ENCODE results near the gene CLCN3.

CLCN3 gene

DNA sequence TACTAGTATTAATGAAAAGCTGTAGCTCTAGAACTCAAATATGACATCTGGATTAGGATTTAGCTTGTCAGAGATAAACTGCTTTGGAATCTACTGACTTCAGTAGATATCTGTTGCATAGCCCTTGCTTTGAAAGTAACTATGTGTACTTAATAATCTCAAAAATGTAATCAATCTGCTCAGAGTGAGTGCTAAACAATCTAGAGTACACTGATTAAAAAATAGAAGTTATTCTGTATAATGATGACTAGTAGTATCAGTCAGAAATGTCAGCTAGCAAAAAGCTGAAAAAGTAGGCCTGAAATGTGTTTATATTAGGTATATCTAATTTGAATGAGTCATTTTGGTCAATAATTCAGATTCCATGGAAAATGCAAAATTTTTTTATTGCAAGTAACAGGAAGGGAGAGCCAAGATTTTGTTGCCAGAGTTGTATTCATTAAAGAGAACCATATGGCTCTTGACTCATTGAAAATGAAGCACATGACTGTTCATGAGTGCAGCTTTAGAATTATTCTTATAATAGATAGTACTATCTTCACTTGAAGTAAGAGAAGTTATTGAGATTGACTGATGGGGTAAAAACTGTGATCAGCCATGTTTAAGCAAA, 20.0 kb downstream of the CLCN3 start:
- peak; percentile 83 for DNase-seq (ENCODE audit: low read depth)

DNA sequence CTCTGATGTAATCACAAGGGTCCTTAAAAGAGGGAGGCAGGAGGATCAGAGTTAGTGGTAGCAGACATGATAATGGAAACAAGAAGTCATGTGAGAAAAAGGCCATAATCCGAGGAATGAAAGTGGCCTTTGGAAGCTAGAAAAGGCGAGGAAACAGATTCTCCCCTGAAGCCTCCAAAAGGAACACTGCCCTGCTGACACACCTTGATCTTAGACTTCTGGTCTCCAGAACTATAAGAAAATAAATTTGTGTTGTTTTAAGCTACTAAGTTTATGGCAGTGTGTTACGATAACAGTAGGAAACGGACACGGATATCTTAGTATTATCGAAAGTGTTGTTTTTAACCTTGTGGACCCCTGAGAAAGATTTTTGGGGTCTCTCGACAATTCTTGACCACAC, 24.4 kb downstream of the CLCN3 start:
- TF ChIP-seq, protein P1, sequence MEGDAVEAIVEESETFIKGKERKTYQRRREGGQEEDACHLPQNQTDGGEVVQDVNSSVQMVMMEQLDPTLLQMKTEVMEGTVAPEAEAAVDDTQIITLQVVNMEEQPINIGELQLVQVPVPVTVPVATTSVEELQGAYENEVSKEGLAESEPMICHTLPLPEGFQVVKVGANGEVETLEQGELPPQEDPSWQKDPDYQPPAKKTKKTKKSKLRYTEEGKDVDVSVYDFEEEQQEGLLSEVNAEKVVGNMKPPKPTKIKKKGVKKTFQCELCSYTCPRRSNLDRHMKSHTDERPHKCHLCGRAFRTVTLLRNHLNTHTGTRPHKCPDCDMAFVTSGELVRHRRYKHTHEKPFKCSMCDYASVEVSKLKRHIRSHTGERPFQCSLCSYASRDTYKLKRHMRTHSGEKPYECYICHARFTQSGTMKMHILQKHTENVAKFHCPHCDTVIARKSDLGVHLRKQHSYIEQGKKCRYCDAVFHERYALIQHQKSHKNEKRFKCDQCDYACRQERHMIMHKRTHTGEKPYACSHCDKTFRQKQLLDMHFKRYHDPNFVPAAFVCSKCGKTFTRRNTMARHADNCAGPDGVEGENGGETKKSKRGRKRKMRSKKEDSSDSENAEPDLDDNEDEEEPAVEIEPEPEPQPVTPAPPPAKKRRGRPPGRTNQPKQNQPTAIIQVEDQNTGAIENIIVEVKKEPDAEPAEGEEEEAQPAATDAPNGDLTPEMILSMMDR (conservative IDR thresholded peaks at IDR 0.05; ENCODE audit: low read length), result no peak
- no peak overlapping the region for H3K4me3 ChIP-seq (ENCODE audit: low read length)
- DNase-seq (ENCODE audit: low read depth), result no peak

More for the DNA sequence above, 20.0 kb downstream of the CLCN3 start:
- TF ChIP-seq, protein P1 (conservative IDR thresholded peaks at IDR 0.05; ENCODE audit: low read length), result no peak
- no peak overlapping the region for H3K4me3 ChIP-seq (ENCODE audit: low read length)

DNA sequence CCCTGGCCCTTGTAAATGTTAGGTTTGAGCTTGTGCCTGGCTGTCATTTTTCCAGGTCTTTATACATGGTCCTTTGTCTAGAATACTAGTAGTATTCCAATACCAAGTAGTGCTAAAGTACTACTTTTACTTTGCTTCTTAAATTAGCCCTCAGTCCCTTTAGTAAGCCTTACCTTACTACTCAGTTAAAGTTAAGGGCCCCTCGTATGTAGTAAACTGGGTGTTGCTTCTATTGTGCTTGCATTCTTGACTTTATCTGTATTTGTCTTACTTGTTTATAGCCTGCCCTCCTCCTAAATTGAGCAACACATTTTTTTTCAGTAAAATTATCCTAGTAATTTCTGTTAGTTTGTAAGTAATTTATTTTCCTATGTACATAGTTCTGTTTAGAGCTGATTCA, 25.2 kb downstream of the CLCN3 start:
- H3K4me3 ChIP-seq (ENCODE audit: low read length), result no peak overlapping the region
- TF ChIP-seq, protein P1 (conservative IDR thresholded peaks at IDR 0.05; ENCODE audit: low read length), result no peak
- DNase-seq (ENCODE audit: low read depth), result no peak

DNA sequence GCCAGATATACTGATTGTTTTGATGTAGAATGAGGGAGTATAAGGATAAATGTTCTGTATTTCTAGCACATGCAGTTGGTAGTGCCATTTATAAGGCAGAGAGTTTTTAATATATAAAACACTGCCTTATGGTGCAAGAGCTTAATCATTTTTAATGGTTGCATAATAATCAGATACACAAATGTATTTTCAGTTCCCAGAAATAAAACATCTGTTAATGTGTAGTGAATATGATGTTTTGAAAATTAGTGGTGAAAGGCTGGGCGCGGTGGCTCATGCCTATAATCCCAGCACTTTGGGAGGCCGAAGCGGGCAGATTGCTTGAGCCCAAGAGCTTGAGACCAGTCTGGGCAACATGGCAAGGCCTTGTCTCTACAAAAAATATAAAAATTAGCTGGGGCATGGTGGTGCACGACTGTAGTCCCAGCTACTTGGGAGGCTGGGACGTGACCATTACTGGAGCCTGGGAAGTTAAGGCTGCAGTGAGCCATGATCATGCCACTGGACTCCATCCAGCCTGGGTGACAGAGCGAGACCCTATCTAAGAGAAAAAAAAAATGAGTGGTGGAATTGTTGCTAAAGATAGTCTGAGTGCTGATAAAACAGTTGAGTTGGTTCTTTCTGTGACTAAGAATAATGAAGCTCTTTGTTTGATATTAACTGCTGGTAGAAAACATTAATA, 29.3 kb downstream of the CLCN3 start:
- TF ChIP-seq, protein P1 (conservative IDR thresholded peaks at IDR 0.05; ENCODE audit: low read length), result no peak

DNA sequence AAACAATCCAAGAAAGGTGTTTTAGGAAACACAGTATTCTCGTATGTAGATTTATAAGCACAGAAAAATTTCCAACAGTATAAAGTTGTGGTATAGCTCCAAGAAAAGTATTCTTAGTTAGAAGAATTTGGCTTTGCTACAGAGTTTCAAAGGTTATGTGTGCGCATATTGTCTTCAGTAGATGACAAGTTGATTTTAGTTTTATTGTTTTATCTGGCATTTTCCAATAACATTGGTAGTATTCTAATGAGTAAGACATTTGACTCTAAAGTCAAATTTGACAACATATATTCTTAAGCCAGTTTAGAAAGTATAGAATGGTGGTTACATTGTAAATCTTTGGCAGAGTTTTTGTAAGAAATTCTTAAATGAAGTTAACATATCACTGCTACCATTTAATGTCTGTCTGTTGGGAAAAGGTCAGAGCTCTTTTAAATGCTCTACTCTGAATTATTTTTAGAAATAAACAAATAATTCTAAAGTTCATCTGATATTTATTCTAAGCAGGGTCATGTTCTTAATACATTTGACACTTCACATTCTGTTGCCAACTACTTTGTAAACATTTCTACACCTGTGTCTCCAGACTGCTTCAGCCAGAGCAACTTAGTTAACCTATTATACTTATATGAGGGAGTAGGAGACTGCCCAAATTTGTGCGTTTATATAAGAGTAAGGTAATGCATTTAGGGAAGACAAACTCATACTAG, 30.0 kb downstream of the CLCN3 start:
- TF ChIP-seq, protein P1 (conservative IDR thresholded peaks at IDR 0.05; ENCODE audit: low read length), result no peak
- no peak for DNase-seq (ENCODE audit: low read depth)
- no peak overlapping the region for H3K4me3 ChIP-seq (ENCODE audit: low read length)

More for the DNA sequence above, 29.3 kb downstream of the CLCN3 start:
- no peak overlapping the region for H3K4me3 ChIP-seq (ENCODE audit: low read length)
- DNase-seq (ENCODE audit: low read depth), result peak; percentile 20

DNA sequence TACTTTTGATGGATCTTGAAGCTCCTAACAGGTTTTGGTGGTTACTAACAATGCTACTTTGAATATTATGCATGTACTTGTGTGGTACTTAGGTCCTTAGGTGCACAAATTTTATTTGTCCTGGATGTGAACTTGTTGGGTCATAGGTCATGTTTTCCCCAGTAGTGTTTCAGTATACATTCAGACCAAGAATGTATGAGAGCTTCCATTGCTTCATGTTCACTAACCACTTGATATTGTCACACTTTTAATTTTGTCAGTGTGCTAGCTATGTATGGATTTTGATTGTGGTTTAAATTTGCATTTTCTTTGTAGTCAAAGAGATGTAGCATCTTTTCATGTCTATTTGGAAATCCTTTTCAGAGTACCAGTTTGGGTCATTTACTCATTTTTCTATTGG, 32.2 kb downstream of the CLCN3 start:
- no peak overlapping the region for H3K4me3 ChIP-seq (ENCODE audit: low read length)
- TF ChIP-seq, protein P1 (conservative IDR thresholded peaks at IDR 0.05; ENCODE audit: low read length), result no peak
- no peak for DNase-seq (ENCODE audit: low read depth)

All from AG10803 (cell line).